ENCODE results near the gene DPY19L2.
"Not testable (repeated sequence)": the region's sequence is repeated elsewhere in the genome, so short reads cannot be mapped to it uniquely, and the experiment has no call there.

- not testable (repeated sequence) for TF ChIP-seq CXXC5 (CRISPR knock-in tag; IDR thresholded peaks at IDR 0.05); HDAC2 (IDR thresholded peaks at IDR 0.05); U2AF2 (optimal IDR thresholded peaks at IDR 0.05; ENCODE audit: low read depth, low read length); EZH2 (IDR thresholded peaks at IDR 0.05; ENCODE audit: borderline replicate concordance, low read depth, low read length); CBFA2T2 (conservative IDR thresholded peaks at IDR 0.05); TCF7 (IDR thresholded peaks at IDR 0.05; ENCODE audit: borderline replicate concordance); CTCF (IDR thresholded peaks at IDR 0.05 in 2 of 3, conservative IDR thresholded peaks at IDR 0.05 in 1 of 3; ENCODE audit: insufficient read depth in 2 of 3, low read depth in 1 of 3, low read length in 3 of 3); NR2C2 (CRISPR knock-in tag; IDR thresholded peaks at IDR 0.05); NR2C2 (tag; IDR thresholded peaks at IDR 0.05); ZBTB9 (CRISPR knock-in tag; IDR thresholded peaks at IDR 0.05); RCOR1 (IDR thresholded peaks at IDR 0.05; ENCODE audit: borderline replicate concordance in 1 of 2, low read depth in 2 of 2, low read length in 2 of 2)
Measured at GRCh38 chr12:63654481-63654880, 13.8 kb downstream of the DPY19L2 start.
